Stimulated activated CD8-positive, alpha-beta memory T cell treated with anti-CD3 and anti-CD28 coated beads, Interleukin-12 subunit alpha, Interleukin-12 subunit beta, amount 100 ng/mL, for 24 hours (primary cell): ENCODE measurements around the gene DTX1.

Source experiments
- DNase-seq: peaks from one replicate; pipeline ENCODE4 v3.0.0-alpha.2; 2020; ENCODE audit errors: extremely low read depth

DTX1 gene

GRCh38 chr12:113071135-113072112 is 14.9 kb downstream of the DTX1 start:
- DNase-seq: no peak

GRCh38 chr12:113072136-113072535 is 15.6 kb downstream of the DTX1 start:
- no peak for DNase-seq

- DNase-seq: no peak
These were observed 17.1 kb downstream of the DTX1 start for GRCh38 chr12:113073586-113073985.

DNA sequence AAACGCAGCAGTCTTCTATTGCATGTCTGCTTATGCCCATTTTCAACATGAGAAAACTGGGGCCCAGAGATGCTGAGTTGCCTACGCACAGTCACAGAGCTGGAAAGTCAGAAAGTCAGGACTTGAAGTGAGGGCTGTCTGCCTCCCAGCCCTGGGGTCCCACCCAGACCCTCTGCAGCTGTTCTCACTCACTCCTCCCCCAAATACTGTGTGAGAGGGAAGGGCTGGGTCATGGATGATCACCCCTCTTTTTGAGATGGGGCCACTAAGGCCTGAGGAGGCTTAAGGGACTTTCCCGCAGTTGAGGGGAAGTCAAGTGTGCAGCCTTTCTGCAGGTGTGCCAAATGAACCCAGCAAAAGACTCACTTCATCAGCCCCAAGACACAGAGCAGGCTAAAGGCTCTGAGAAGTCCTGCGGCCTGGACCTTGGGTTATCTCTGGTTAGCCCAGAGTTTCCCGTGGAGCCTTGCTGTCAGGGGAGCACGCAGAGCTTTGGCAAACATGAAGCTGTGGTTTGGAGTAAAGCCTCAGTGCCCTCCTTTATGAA is 18.7 kb downstream of the DTX1 start:
- no peak for DNase-seq

- DNase-seq: no peak
These were observed 20.7 kb downstream of the DTX1 start for GRCh38 chr12:113077057-113077858.

DNA sequence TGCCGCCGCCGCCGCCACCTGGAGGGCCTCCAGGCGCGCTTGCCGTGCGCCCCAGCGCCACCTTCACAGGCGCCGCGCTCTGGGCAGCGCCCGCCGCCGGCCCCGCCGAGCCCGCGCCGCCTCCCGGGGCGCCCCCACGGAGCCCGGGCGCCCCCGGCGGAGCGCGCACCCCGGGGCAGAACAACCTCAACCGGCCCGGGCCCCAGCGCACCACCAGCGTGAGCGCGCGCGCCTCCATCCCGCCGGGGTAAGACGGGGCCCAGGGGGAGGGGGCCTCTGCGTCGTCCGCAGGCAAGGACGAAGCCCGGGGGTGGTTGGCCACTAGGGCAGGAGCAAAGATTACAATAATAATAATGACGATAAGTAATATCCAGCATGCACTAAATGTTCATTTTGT is 21.3 kb downstream of the DTX1 start:
- no peak for DNase-seq

GRCh38 chr12:113081873-113082272 is 25.3 kb downstream of the DTX1 start:
- DNase-seq: no peak

GRCh38 chr12:113082486-113083148 is 26.1 kb downstream of the DTX1 start:
- DNase-seq: no peak

DNA sequence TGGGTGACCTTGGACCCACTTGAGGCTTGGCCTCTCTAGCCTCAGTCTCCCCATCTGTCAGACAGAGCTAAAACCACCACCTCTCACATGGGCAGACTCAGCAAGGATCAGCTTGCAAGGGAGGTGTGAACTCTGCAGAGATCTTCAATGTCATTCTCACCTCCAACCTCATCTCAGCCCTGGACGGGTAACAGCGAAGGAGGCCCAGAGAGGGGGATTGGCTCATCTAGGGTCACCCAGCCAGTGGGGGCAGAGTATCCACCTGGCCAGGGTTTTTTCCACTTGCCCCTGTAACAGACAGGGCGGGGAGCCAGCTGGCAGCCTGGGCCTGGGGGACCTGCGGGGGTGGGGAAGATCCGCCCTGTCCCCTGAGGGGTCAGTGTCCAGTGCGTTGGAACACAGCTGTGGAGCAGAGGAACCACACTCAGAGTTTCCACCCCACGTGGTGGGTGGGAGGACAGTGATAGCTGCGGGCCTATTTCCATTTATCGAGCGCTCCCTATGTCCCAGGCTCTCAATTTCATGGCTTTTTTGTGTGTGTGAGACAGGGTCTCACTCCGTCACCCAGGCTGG is 27.4 kb downstream of the DTX1 start:
- no peak for DNase-seq

DNA sequence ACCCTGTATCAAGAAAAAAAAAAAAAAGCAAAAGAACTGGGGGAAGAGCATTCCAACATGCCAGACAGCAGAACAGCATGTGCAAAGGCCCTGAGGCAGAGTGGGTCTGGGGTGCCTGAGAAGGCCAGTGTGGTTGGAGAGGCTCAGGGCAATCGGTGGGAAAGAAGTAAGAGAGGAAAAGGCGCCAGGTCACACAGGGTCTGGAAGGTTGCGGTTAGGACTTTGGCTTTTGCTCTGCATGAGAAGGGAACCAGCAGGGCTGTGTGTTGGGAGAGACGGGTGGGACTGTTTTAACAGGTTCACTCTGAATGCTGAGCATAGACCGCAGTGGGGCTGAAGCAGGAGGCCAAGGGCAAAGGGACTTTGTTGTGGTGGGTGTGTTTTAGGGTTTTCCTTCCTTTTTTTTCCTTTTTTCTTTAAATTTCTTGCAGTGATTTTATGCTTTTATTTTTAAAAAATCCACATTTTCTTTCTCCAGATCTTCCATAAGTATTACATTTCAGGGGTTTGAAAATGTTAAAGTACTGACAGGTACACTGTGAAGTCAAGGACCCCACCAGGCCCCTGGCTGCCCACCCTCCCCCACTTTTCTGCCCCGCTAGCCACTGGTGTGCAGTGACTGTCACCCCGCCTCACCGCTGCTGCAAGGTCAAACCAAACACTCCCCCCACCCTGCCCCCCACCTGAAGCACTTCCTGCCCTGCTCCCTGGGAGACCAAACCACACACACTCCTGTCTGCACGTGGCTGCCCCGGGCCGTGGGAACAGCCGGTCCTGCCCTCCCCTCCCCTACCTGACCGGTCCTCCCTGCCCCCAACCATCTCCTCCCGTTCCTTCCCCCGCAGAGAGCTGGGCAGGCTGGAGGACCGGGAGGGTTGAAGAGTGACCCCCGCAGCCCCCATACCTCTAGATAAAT is 30.0 kb downstream of the DTX1 start:
- DNase-seq: no peak

GRCh38 chr12:113087193-113087592 is 30.7 kb downstream of the DTX1 start:
- DNase-seq: no peak

- DNase-seq: no peak
These were observed 31.5 kb downstream of the DTX1 start for GRCh38 chr12:113088037-113088436.

DNA sequence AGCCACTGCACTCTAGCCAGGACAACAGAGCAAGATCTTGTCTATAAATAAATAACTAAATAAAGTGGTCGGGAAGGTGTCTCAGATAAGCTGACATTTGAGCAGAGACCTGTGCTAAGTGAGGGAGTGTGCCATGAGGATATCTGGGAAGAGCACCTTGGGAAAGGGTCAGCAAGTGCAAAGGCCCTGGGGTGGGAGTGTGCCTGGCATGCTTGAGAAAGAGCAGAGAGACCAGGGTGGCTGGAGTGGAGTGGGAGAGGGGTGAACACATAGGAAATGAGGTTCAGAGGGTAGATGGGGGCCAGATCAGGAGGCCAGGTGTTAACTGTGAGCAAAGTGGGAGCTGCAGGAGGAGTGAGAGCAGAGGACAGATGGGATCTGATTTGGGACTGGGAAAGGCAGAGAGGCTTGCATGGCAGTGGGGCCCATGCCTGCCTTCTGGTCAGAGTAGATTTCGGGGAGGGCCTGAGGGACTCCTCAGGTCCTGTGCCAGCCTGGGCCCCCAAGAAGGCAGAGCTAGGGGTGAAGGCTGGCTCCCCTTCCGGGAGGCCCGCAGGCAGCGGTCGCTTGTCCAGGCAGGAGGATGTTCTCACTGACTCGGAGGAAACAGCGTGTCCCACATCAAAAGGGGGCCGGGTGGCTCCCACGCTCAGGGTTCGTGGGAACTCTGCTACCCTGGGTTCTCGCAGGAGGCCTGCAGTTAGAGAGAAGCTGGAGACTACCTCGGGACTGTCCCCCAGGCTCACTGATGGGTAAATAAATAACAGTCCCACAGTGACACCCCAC is 32.6 kb downstream of the DTX1 start:
- peak; percentile 31 for DNase-seq

GRCh38 chr12:113089839-113090238 is 33.3 kb downstream of the DTX1 start:
- DNase-seq: no peak

DNA sequence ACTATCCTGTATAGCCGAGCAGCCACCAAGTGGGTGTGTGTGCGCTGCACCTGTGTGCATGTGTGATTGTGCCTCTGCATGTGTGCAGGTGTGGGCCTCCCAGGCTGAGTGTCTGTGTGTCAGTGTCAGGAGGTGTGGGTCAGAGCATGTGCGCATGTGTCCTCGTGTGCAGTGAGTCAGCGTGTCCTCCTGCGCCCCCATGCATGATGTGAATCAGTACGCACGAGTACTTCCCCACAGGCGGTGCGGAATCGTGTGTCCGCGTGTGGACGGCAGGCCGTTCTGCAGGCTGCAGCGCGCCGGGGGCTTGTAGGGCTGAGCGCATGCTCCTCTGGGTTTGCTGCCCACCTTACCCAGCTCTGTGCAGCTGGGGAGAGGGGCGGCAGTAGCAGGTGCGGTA is 34.2 kb downstream of the DTX1 start:
- DNase-seq: no peak

GRCh38 chr12:113091506-113091905 is 35.0 kb downstream of the DTX1 start:
- DNase-seq: no peak

GRCh38 chr12:113092607-113093408 is 36.3 kb downstream of the DTX1 start:
- DNase-seq: no peak

DNA sequence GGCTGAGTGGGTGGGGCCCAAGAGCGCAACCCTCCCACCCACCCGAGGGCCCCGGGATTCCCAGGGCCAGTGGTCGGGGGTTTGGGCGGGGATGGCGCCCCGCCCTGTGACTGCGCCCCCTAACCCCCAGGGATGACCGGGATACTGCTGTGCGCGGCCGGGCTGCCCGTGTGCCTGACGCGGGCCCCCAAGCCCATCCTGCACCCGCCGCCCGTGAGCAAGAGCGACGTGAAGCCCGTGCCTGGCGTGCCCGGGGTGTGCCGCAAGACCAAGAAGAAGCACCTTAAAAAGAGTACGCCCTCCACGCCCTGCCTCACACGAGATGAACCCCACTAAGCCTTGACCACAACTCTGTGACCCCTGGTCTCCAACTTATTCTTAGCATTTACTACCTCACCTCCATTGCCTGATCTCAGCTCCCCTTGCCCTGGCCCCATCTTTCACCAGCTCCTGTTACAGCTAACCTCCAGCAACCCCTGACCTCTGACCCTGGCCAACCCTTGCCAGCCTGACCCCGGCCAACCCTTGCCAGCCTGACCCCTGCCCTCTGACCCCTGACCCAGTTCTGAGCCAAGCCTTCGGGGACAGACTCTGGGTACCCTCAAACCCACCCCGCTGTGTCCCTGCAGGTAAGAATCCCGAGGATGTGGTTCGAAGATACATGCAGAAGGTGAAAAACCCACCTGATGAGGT is 37.0 kb downstream of the DTX1 start:
- no peak for DNase-seq
